GM23338 (cell line): ENCODE data around the gene CST11. TPM values are rescaled to one million over a fixed set of nuclear protein-coding genes. Genes with fewer than 3 reads are reported as not detected.
"Not testable (repeated sequence)": the region's sequence is repeated elsewhere in the genome, so short reads cannot be mapped to it uniquely, and the experiment has no call there.

Source experiments
- ATAC-seq: fragments of 200-7000 bp; cut with Tn5 transposase; 3 replicates; pipeline ENCODE4 v1.9.1; 2020
- DNase-seq: peaks from one replicate; pipeline ENCODE4 v3.0.0-alpha.2; 2015; ENCODE audit warnings: low spot score
- H2AFZ ChIP-seq: fragments of 200-600 bp; sonication (generic); 2 replicates; pipeline ENCODE4 v1.8.0; 2016; ENCODE audit warnings: antibody characterized with exemption, mild to moderate bottlenecking, moderate library complexity
- H3F3A ChIP-seq: fragments of 200-600 bp; sonication (generic); replicated peaks from 2 replicates; pipeline ENCODE4 v1.8.0; 2017; ENCODE audit warnings: antibody characterized with exemption, mixed run types, low read depth
- H3K27ac ChIP-seq: fragments of 200-600 bp; sonication (generic); 2 replicates; pipeline ENCODE4 v1.6.1; 2016; ENCODE audit warnings: low read depth
- H3K27me3 ChIP-seq: fragments of 200-600 bp; sonication (generic); 2 replicates; pipeline ENCODE4 v1.8.0; 2016; ENCODE audit warnings: mild to moderate bottlenecking, mixed run types, moderate library complexity; ENCODE audit not compliant: insufficient read depth
- H3K36me3 ChIP-seq: fragments of 200-600 bp; sonication (generic); 2 replicates; pipeline ENCODE4 v1.8.0; 2016; ENCODE audit warnings: mild to moderate bottlenecking; ENCODE audit not compliant: insufficient read depth
- H3K4me1 ChIP-seq: fragments of 200-600 bp; sonication (generic); 2 replicates; pipeline ENCODE4 v1.8.0; 2016; ENCODE audit warnings: mild to moderate bottlenecking, moderate library complexity; ENCODE audit not compliant: insufficient read depth
- H3K4me2 ChIP-seq: fragments of 200-600 bp; sonication (generic); 2 replicates; pipeline ENCODE4 v1.7.1; 2017; ENCODE audit warnings: mixed run types
- H3K4me3 ChIP-seq: fragments of 200-600 bp; sonication (generic); 2 replicates; pipeline ENCODE4 v1.6.1; 2016; ENCODE audit warnings: mixed run types
- H3K79me2 ChIP-seq: fragments of 200-600 bp; sonication (generic); replicated peaks from 2 replicates; pipeline ENCODE4 v1.8.0; 2017; ENCODE audit warnings: mild to moderate bottlenecking; ENCODE audit not compliant: insufficient read depth
- H3K9me2 ChIP-seq: fragments of 200-600 bp; sonication (generic); 2 replicates; pipeline ENCODE4 v1.8.0; 2017; ENCODE audit not compliant: insufficient read depth
- H4K20me1 ChIP-seq: fragments of 200-600 bp; sonication (generic); replicated peaks from 2 replicates; pipeline ENCODE4 v1.8.0; 2017; ENCODE audit warnings: mild to moderate bottlenecking; ENCODE audit not compliant: insufficient read depth
- H3K27ac Mint-ChIP-seq: 2 replicates; pipeline ENCODE4 v1.8.0; 2020; ENCODE audit warnings: inconsistent platforms, mild to moderate bottlenecking, moderate library complexity, mixed read lengths
- H3K27me3 Mint-ChIP-seq: 3 replicates; pipeline ENCODE4 v1.8.0; 2022; ENCODE audit warnings: low read depth, mild to moderate bottlenecking, moderate library complexity, mixed read lengths, inconsistent platforms; ENCODE audit not compliant: insufficient read depth, poor library complexity
- H3K36me3 Mint-ChIP-seq: 3 replicates; pipeline ENCODE4 v1.8.0; 2021; ENCODE audit warnings: low read depth, mild to moderate bottlenecking, inconsistent platforms, moderate library complexity, mixed read lengths
- H3K4me1 Mint-ChIP-seq: 3 replicates; pipeline ENCODE4 v1.8.0; 2020; ENCODE audit warnings: mild to moderate bottlenecking, inconsistent platforms, mixed read lengths
- H3K4me3 Mint-ChIP-seq: 3 replicates; pipeline ENCODE4 v1.8.0; 2021; ENCODE audit warnings: moderate library complexity, mild to moderate bottlenecking, inconsistent platforms, mixed read lengths
- H3K9me3 Mint-ChIP-seq: 3 replicates; pipeline ENCODE4 v1.8.0; 2020; ENCODE audit warnings: moderate library complexity, mild to moderate bottlenecking, inconsistent platforms, mixed read lengths
- CREB1 ChIP-seq: fragments of 250-450 bp; sonication (Bioruptor Pico); IDR thresholded peaks from 2 replicates; pipeline ENCODE4 v1.5.0; 2020; ENCODE audit warnings: low read depth, mild to moderate bottlenecking, moderate library complexity
- NANOG ChIP-seq: IDR thresholded peaks from 2 replicates; pipeline ENCODE4 v1.6.1; 2016; ENCODE audit warnings: antibody characterized with exemption, borderline replicate concordance
- ZNF462 ChIP-seq: fragments of 250-450 bp; sonication (Bioruptor Pico); IDR thresholded peaks from 2 replicates; pipeline ENCODE4 v1.5.0; 2020; ENCODE audit warnings: mild to moderate bottlenecking, moderate library complexity
- polyA plus RNA-seq: library from polyadenylated mRNA; unstranded; fragments of >200 nt; fragmentation: Nextera tagmentation; extraction: Ambion mirVana; gene quantifications from 2 replicates; pipeline ENCODE4 v1.2.1, GENCODE V29; 2016
- total RNA-seq: library from RNA; depleted of rRNA; stranded (reverse); fragments of >200 nt; shearing (Covaris generic); gene quantifications from 2 replicates; pipeline ENCODE4 v1.2.3, GENCODE V29; 2014

Gene CST11
- total and polyA plus RNA-seq, 2 experiments from 2014 or later: not detected

GRCh38 chr20:23473293-23473692, 20.6 kb upstream of the CST11 start:
- H3K9me3 Mint-ChIP-seq, H3K4me2 ChIP-seq, H3K36me3 ChIP-seq, H3K79me2 ChIP-seq, H4K20me1 ChIP-seq, H3K4me3 ChIP-seq, H3K27me3 ChIP-seq, H3F3A ChIP-seq, H3K9me2 ChIP-seq, H3K27me3 Mint-ChIP-seq, H3K4me3 Mint-ChIP-seq, H2AFZ ChIP-seq, H3K36me3 Mint-ChIP-seq: not testable (repeated sequence)
- H3K4me1 ChIP-seq: peaks cover 33% of the 10 kb centered on the region
- peaks cover 33% of the 10 kb centered on the region for H3K4me1 Mint-ChIP-seq
- peak overlapping the region; percentile 72 for H3K27ac ChIP-seq
- peak; percentile 97 for ATAC-seq
- TF ChIP-seq ZNF462 (CRISPR knock-in tag): 0 out of 2 replicates have a peak, but pooled peaks have one; percentile 43
- TF ChIP-seq NANOG: peak; percentile 94
- TF ChIP-seq CREB1: peak; percentile 18; the same call in 1 of the 2 replicates
- peak; percentile 78 for DNase-seq
- H3K27ac Mint-ChIP-seq: peak overlapping the region; percentile 51

- H3F3A ChIP-seq, H3K27ac ChIP-seq, ATAC-seq, H3K27me3 ChIP-seq, H3K4me3 ChIP-seq, H3K27me3 Mint-ChIP-seq, H4K20me1 ChIP-seq, DNase-seq, H3K36me3 ChIP-seq, H2AFZ ChIP-seq, H3K79me2 ChIP-seq, H3K4me3 Mint-ChIP-seq, H3K9me2 ChIP-seq: not testable (repeated sequence)
- peaks cover 12% of the 10 kb centered on the region for H3K36me3 Mint-ChIP-seq
- peaks cover 33% of the 10 kb centered on the region for H3K4me1 Mint-ChIP-seq
- Histone ChIP-seq H3K4me2 (peak overlapping the region; percentile 29; the same call in 1 of the 2 replicates), H3K4me1 (peaks cover 33% of the 10 kb centered on the region)
- peaks cover 11% of the 10 kb centered on the region for H3K9me3 Mint-ChIP-seq
- H3K27ac Mint-ChIP-seq: peak overlapping the region; percentile 32; the same call in 1 of the 2 replicates
These were observed 19.6 kb upstream of the CST11 start for GRCh38 chr20:23472306-23472705.

GRCh38 chr20:23466961-23467360, 14.3 kb upstream of the CST11 start:
- not testable (repeated sequence) for H3K4me3 ChIP-seq, H3K27me3 Mint-ChIP-seq, H3K4me2 ChIP-seq, H3K4me3 Mint-ChIP-seq, ATAC-seq, H3K79me2 ChIP-seq, DNase-seq, H4K20me1 ChIP-seq, H3K27ac Mint-ChIP-seq, H3K27me3 ChIP-seq, H3K27ac ChIP-seq, H2AFZ ChIP-seq, H3F3A ChIP-seq
- Mint-ChIP-seq H3K4me1 (peaks cover 14% of the 10 kb centered on the region; the same call in 2 of the 3 replicates), H3K9me3 (peaks cover 53% of the 10 kb centered on the region), H3K36me3 (peaks cover 40% of the 10 kb centered on the region)
- Histone ChIP-seq H3K36me3 (peaks cover 31% of the 10 kb centered on the region), H3K4me1 (peaks cover 17% of the 10 kb centered on the region), H3K9me2 (peaks cover 12% of the 10 kb centered on the region; the same call in 1 of the 2 replicates)
